ENCODE results near the gene COL18A1.

The COL18A1 gene

GRCh38 chr21:45396620-45396995 lies 8.4 kb upstream of the COL18A1 start:
- DNase-seq (ENCODE audit: extremely low read depth in 1 of 2, low read depth in 1 of 2): no peak

GRCh38 chr21:45397381-45397780 lies 7.6 kb upstream of the COL18A1 start:
- DNase-seq (ENCODE audit: extremely low read depth in 1 of 2, low read depth in 1 of 2): no peak

- DNase-seq (ENCODE audit: extremely low read depth in 1 of 2, low read depth in 1 of 2): no peak
Measured at GRCh38 chr21:45401054-45401518, 3.9 kb upstream of the COL18A1 start.

- DNase-seq (ENCODE audit: extremely low read depth in 1 of 2, low read depth in 1 of 2): no peak
Measured at GRCh38 chr21:45401916-45402900, 2.8 kb upstream of the COL18A1 start.

GRCh38 chr21:45403133-45403824 lies 1.7 kb upstream of the COL18A1 start:
- no peak for DNase-seq (ENCODE audit: extremely low read depth in 1 of 2, low read depth in 1 of 2)

GRCh38 chr21:45403825-45404729 lies 888 bp upstream of the COL18A1 start:
- DNase-seq (ENCODE audit: extremely low read depth in 1 of 2, low read depth in 1 of 2): no peak

GRCh38 chr21:45405271-45405818 lies 380 bp downstream of the COL18A1 start:
- no peak for DNase-seq (ENCODE audit: extremely low read depth in 1 of 2, low read depth in 1 of 2)

GRCh38 chr21:45405819-45406762 lies 1.1 kb downstream of the COL18A1 start:
- DNase-seq (ENCODE audit: extremely low read depth in 1 of 2, low read depth in 1 of 2): no peak

GRCh38 chr21:45406801-45407628 lies 2.0 kb downstream of the COL18A1 start:
- DNase-seq (ENCODE audit: extremely low read depth in 1 of 2, low read depth in 1 of 2): no peak

- no peak for DNase-seq (ENCODE audit: extremely low read depth in 1 of 2, low read depth in 1 of 2)
Measured at GRCh38 chr21:45407629-45408247, 2.8 kb downstream of the COL18A1 start.

- DNase-seq (ENCODE audit: extremely low read depth in 1 of 2, low read depth in 1 of 2): no peak
Measured at GRCh38 chr21:45408271-45408791, 3.4 kb downstream of the COL18A1 start.

GRCh38 chr21:45408801-45409261 lies 3.9 kb downstream of the COL18A1 start:
- no peak for DNase-seq (ENCODE audit: extremely low read depth in 1 of 2, low read depth in 1 of 2)

GRCh38 chr21:45409466-45410150 lies 4.6 kb downstream of the COL18A1 start:
- DNase-seq (ENCODE audit: extremely low read depth in 1 of 2, low read depth in 1 of 2): no peak

GRCh38 chr21:45410151-45410864 lies 5.3 kb downstream of the COL18A1 start:
- no peak for DNase-seq (ENCODE audit: extremely low read depth in 1 of 2, low read depth in 1 of 2)

GRCh38 chr21:45410865-45411809 lies 6.2 kb downstream of the COL18A1 start:
- no peak for DNase-seq (ENCODE audit: extremely low read depth in 1 of 2, low read depth in 1 of 2)

Measured in stimulated activated CD8-positive, alpha-beta memory T cell treated with anti-CD3 and anti-CD28 coated beads, Interleukin-7, amount 100 ng/mL, for 48 hours (primary cell).